PC-9 (cell line): ENCODE results near the gene PDLIM7. TPM values are rescaled to one million over a fixed set of nuclear protein-coding genes. Genes with fewer than 3 reads are reported as not detected.
"Not testable (repeated sequence)": the region's sequence is repeated elsewhere in the genome, so short reads cannot be mapped to it uniquely, and the experiment has no call there.

ENCODE experiments used
- BruUV-seq: library from RNA; stranded (reverse); fragments of 400-500 nt; replicated peaks from 2 replicates; lab custom pipeline; 2021; lab: Mats Ljungman, UMichigan
- CTCF ChIA-PET: fragments of 300-600 bp; sonication (Branson Sonifier 250); formaldehyde crosslinking; loops from one replicate; lab custom pipeline; 2022; ENCODE audit warnings: antibody characterized with exemption; lab: Charles Lee
- POLR2A ChIA-PET: fragments of 300-600 bp; sonication (Branson Sonifier 250); formaldehyde crosslinking; loops from one replicate; lab custom pipeline; 2022; ENCODE audit warnings: antibody characterized with exemption; ENCODE audit not compliant: unreplicated experiment; lab: Charles Lee
- DNase-seq, 2 experiments: peaks; one replicate each; pipeline versions ENCODE4 v3.0.0 to v3.0.0-alpha.2; 2015 to 2022; ENCODE audit warnings: mixed read lengths in 1 of 2
- H2AFZ ChIP-seq: fragments of 200-600 bp; sonication (generic); 2 replicates; pipeline ENCODE4 v1.8.1; 2017; ENCODE audit warnings: antibody characterized with exemption
- H3F3A ChIP-seq: fragments of 200-600 bp; sonication (generic); 2 replicates; pipeline ENCODE4 v1.8.1; 2017; ENCODE audit warnings: antibody characterized with exemption, mild to moderate bottlenecking, low read depth; ENCODE audit not compliant: insufficient read depth
- H3K27ac ChIP-seq: fragments of 200-600 bp; sonication (generic); 2 replicates; pipeline ENCODE4 v1.6.1; 2016; ENCODE audit warnings: mixed run types
- H3K27me3 ChIP-seq: fragments of 200-600 bp; sonication (generic); 2 replicates; pipeline ENCODE4 v1.6.1; 2016; ENCODE audit warnings: low read depth, mixed run types; ENCODE audit not compliant: insufficient read depth
- H3K36me3 ChIP-seq: fragments of 200-600 bp; sonication (generic); 2 replicates; pipeline ENCODE4 v1.6.1; 2016; ENCODE audit warnings: low read depth, mixed run types
- H3K4me1 ChIP-seq: fragments of 200-600 bp; sonication (generic); replicated peaks from 2 replicates; pipeline ENCODE4 v1.6.1; 2016; ENCODE audit warnings: mixed run types; ENCODE audit not compliant: insufficient read depth
- H3K4me2 ChIP-seq: fragments of 200-600 bp; sonication (generic); 2 replicates; pipeline ENCODE4 v1.6.1; 2017; ENCODE audit warnings: mixed run types
- H3K4me3 ChIP-seq: fragments of 200-600 bp; sonication (generic); 2 replicates; pipeline ENCODE4 v1.6.1; 2016; ENCODE audit warnings: mixed run types
- H3K79me2 ChIP-seq: fragments of 200-600 bp; sonication (generic); 2 replicates; pipeline ENCODE4 v1.6.1; 2017; ENCODE audit warnings: low read depth, mixed run types
- H3K9me2 ChIP-seq: fragments of 200-600 bp; sonication (generic); 2 replicates; pipeline ENCODE4 v1.8.1; 2017; ENCODE audit warnings: mild to moderate bottlenecking; ENCODE audit not compliant: insufficient read depth
- H3K9me3 ChIP-seq: fragments of 200-600 bp; sonication (generic); 2 replicates; pipeline ENCODE4 v1.8.1; 2016; ENCODE audit warnings: low read depth; ENCODE audit not compliant: insufficient read depth
- H4K20me1 ChIP-seq: fragments of 200-600 bp; sonication (generic); 2 replicates; pipeline ENCODE4 v1.8.1; 2017; ENCODE audit not compliant: insufficient read depth
- CTCF ChIP-seq: fragments of 200-600 bp; sonication (generic); conservative IDR thresholded peaks from 2 replicates; pipeline ENCODE4 v1.6.1; 2017; ENCODE audit warnings: mixed run types, antibody characterized with exemption, mild to moderate bottlenecking, moderate library complexity
- EZH2 ChIP-seq: fragments of 200-600 bp; sonication (generic); IDR thresholded peaks from 2 replicates; pipeline ENCODE4 v1.8.0; 2017; ENCODE audit warnings: antibody characterized with exemption, low read depth
- intact Hi-C: fragments of 100-400 bp; cut with micrococcal nuclease; formaldehyde crosslinking; loops from one replicate; pipeline ENCODE4 v1.10.0; 2022; ENCODE audit not compliant: unreplicated experiment
- total RNA-seq: library from RNA; stranded (reverse); gene quantifications from 2 replicates; pipeline ENCODE4 v1.2.3, GENCODE V29; 2021

PDLIM7 gene
- total RNA-seq, 1 experiment from 2014 or later, result 167 TPM

GRCh38 chr5:177487144-177487543 is 10.3 kb downstream of the PDLIM7 start:
- no peak for DNase-seq
- Histone ChIP-seq H3K9me3 (no peaks in the 10 kb centered on the region), H3K4me3 (no peak overlapping the region), H3K4me2 (no peak overlapping the region), H3K4me1 (no peaks in the 10 kb centered on the region), H4K20me1 (no peaks in the 10 kb centered on the region), H2AFZ (no peak overlapping the region), H3K79me2 (peaks cover under 1% of the 10 kb centered on the region; the same call in 1 of the 2 replicates), H3K27ac (no peak overlapping the region), H3K27me3 (no peaks in the 10 kb centered on the region), H3K9me2 (no peaks in the 10 kb centered on the region), H3K36me3 (peaks cover 4% of the 10 kb centered on the region; the same call in 1 of the 2 replicates), H3F3A (peaks cover 16% of the 10 kb centered on the region; the same call in 1 of the 2 replicates)
- POLR2A ChIA-PET, result interaction anchor here (0.6 kb wide), 1 partner anchor 8 kb away, joined by 4 read pairs; no protein-coding TSS in a partner anchor
- CTCF ChIA-PET, result no interaction called here
- no TSS peak for BruUV-seq
- intact Hi-C loops, result no loop called here
- no peak for TF ChIP-seq CTCF
- TF ChIP-seq EZH2, result no peak

DNA sequence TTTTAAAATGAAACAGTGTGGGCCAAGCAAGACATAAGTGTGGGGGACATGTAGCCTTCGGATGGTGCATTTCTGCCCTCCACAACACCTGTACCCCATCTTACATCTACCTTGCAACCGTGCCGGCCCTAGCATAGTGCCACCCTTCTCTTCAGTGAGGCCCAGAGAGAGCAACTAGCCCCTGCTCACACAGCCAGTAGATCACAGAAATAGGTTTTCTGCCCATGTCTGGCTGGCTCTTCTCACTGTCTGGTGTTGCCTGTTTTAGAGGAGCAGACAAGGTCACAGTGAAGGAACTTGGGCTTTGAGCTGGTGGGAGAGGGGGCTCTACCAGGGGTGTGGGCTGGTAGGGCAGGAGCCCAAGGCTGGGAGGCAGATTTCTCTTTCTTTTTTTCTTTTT is 11.1 kb downstream of the PDLIM7 start:
- Histone ChIP-seq H3K27me3 (no peaks in the 10 kb centered on the region), H3F3A (peaks cover 19% of the 10 kb centered on the region; the same call in 1 of the 2 replicates), H3K4me2 (no peak overlapping the region), H4K20me1 (no peaks in the 10 kb centered on the region), H3K27ac (no peak overlapping the region), H3K9me2 (no peaks in the 10 kb centered on the region), H3K4me1 (no peaks in the 10 kb centered on the region), H3K9me3 (no peaks in the 10 kb centered on the region), H3K4me3 (no peak overlapping the region), H3K79me2 (no peaks in the 10 kb centered on the region), H2AFZ (no peak overlapping the region), H3K36me3 (peaks cover 4% of the 10 kb centered on the region; the same call in 1 of the 2 replicates)
- no TSS peak for BruUV-seq
- intact Hi-C loops, result no loop called here
- TF ChIP-seq EZH2 (no peak), CTCF (no peak)
- ChIA-PET CTCF (no interaction called here), POLR2A (interaction anchor here (0.6 kb wide), 1 partner anchor 9 kb away, joined by 4 read pairs; no protein-coding TSS in a partner anchor)
- DNase-seq, result no peak

DNA sequence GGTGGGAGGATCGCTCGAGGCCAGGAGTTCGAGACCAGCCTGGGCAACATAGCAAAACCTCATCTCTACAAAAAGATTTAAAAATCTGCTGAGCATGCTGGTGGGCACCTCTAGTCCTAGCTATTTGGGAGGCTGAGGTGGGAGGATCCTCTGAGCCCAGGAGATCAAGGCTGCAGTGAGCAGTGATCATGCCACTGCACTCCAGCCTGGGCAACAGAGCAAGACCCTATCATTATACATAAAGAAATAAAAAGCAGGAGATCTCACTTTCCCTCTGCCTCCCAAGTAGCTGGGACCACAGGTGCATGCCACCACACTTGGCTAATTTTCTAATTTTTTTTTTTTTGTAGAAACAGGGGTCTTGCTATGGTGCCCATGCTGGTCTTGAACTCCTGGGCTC is 11.7 kb downstream of the PDLIM7 start:
- H3K36me3 ChIP-seq, POLR2A ChIA-PET: not testable (repeated sequence)

More for the DNA sequence above, 11.7 kb downstream of the PDLIM7 start:
- peaks cover 19% of the 10 kb centered on the region; the same call in 1 of the 2 replicates for H3F3A ChIP-seq
- DNase-seq, H3K9me2 ChIP-seq, H4K20me1 ChIP-seq, intact Hi-C loops, H2AFZ ChIP-seq, H3K4me3 ChIP-seq, H3K79me2 ChIP-seq, H3K9me3 ChIP-seq, BruUV-seq, H3K27ac ChIP-seq, H3K4me1 ChIP-seq, H3K27me3 ChIP-seq, H3K4me2 ChIP-seq: not testable (repeated sequence)
- CTCF ChIA-PET, result interaction anchor here (0.6 kb wide), 1 partner anchor 13 kb away, joined by 3 read pairs; no protein-coding TSS in a partner anchor
